HG03280 (cell line): ENCODE measurements around the gene NFKBIB.
"Not testable (repeated sequence)": the region's sequence is repeated elsewhere in the genome, so short reads cannot be mapped to it uniquely, and the experiment has no call there.

Experiments used
- ATAC-seq: cut with Tn5 transposase; IDR thresholded peaks from one replicate; pipeline ENCODE4 v1.9.1; 2021; ENCODE audit warnings: mild to moderate bottlenecking, moderate library complexity; ENCODE audit not compliant: unreplicated experiment

Gene NFKBIB

DNA sequence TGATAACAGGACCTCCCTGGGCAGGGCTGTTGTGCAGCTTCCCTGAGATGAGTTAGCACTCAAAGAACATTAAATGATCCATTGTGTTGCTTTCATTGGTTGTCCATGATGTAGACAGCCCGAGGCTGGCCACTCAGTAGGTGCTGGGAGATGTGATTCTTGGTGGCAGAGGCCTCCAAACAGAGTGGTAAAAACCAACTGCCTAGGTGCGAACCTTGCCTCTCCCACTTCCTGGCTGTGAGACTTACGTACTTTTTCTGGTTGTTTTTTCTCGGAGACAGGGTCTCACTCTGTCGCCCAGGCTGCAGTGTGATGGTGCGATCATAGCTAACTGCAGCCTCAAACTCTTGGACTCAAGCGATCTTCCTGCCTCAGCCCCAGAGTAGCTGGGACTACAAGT lies 24.6 kb downstream of the NFKBIB start:
- no peak for ATAC-seq

DNA sequence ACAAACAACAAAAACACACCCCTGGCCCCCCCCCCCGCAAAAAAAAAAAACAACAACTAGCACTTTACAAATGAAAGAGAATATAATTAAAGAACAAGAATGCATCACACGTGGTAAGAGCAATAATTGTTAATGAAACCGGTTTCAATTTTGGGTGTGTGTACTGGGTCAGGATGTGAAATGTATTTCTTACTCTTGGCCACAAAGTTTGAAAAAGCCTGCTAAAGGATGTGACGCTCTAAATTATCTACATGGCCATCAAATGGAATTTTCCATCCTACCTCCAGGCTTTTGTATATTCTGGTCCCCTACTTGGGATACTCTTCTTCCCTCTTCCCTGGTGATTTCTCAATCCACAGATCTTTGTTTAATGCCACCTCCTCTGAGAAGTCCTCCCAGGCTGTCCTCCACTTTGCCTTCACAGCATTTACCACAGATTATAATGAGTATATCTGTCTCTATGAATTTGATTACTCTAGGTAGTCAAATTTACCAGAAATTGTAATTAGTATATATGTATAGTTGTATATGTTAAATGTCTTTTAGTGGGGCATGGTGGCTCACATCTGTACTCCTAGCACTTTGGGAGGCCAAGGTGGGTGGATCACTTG lies 28.7 kb downstream of the NFKBIB start:
- no peak for ATAC-seq

DNA sequence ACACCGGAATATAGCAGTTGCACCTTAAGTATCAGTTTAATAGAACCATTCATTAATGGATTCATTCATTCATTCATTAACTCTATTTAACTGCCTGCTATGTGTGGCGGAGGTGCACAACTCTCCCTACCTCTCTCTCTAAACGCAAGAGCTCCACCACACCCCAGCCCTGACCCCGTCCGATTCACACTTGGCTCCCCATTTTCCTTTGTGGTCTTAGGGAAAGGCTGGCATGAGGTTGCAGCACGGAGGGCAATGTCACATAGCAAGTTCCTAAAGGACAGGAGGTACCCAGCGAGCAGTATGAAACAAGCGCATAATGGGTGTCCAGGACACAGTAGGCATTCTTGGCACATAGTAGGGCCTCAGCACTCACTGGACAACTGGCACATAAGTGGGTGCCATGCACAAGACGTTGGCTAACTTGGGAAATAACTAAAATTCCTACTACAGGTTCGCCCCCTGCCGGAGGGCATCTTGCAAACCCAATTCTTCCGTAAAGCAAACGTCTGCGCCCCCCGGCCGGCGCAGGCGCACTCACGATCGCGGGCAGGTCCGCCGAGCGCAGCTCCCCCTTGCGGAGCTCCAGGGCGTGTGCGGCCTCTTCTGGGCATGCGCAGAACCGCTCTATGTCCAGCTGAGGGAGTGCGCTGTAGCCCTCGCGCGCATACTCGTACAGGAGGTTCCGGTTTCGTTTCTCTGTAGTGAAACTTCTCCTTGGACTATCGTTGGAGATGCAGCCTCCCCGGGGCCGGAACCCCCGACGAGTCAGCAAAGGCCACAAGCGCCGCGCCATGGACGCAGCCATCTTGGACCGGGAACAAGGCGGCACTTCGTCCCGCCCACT lies 30.4 kb downstream of the NFKBIB start, which contains the start of gene SARS2:
SARS2 (minus strand) TSS at position 835 of the 847 bp plus-strand sequence; CDS start at position 808, 27 bp downstream.
- ATAC-seq, result peak; percentile 69

DNA sequence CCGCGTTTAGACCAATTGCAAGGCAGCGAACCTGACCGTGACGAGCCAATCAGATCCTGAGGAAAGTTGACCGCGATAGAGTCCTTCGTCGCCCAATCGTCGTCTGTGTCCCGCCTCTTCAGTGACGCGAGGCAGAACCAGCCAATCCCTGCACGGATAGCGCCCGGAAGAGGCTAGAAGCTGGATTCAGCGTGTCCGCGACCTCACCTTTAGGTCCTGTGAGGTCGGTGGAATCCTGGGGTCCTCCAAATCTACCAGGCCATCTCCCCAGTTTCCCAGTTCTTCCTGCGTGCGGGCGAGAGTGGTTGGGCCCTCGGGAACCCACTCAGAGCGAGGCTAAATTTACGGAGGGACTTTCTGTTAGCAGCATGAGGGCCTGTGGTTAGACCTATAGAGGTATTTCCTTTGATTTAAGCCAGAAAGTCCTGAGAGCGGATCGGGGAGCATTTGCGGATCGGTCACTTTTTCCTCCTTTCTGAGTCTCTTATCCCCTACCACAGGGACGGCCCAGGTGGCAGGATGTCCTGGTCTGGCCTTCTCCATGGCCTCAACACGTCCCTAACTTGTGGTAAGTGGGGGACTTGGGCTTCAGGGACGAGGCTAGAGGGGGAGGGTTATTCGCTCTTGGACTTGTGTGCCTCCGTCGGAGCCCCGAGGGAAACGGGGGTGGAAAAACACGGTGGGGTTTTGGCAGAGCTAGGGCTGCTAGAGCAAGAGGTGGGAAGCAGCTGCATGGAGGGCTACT lies 31.2 kb downstream of the NFKBIB start, which contains the start of gene MRPS12:
MRPS12 (plus strand) TSS at position 169 of the 745 bp plus-strand sequence; CDS start at position 520, 351 bp downstream.
- peak; percentile 89 for ATAC-seq

DNA sequence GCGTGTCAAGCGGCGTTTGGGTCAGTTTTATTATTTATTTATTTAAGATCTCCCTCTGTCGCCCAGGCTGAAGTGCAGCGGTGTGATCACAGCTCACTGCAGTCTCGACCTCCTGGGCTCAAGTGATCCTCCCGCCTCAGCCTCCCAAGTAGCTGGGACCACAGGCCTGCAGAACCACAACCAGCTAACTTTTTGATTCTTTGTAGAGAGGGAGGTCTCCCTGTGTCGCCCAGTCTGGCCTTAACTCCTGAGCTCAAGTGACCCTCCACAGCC lies 31.7 kb downstream of the NFKBIB start:
- ATAC-seq, result no peak

DNA sequence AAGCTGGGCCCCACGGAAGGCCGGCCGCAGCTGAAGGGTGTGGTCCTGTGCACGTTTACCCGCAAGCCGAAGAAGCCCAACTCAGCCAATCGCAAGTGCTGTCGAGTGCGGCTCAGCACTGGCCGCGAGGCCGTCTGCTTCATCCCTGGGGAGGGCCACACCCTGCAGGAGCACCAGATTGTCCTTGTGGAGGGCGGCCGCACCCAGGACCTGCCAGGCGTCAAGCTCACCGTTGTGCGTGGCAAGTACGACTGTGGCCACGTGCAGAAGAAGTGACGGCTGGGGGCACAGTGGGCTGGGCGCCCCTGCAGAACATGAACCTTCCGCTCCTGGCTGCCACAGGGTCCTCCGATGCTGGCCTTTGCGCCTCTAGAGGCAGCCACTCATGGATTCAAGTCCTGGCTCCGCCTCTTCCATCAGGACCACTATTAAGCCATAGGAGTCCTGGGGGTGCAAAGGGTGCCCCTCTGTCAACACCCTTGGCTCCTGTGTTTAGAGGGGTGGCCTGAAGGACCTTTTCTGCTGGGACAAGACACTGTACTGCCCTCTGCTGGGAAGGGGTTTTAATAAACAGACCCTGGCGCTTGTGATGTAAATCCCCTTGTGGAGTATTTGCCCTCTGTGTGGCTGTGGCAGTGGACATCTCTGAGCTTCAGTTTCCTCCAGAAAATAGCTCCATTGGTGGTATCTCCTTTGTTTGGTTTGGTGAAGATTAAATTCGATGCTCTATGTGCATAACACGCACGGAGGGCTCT lies 32.8 kb downstream of the NFKBIB start:
- ATAC-seq, result no peak

DNA sequence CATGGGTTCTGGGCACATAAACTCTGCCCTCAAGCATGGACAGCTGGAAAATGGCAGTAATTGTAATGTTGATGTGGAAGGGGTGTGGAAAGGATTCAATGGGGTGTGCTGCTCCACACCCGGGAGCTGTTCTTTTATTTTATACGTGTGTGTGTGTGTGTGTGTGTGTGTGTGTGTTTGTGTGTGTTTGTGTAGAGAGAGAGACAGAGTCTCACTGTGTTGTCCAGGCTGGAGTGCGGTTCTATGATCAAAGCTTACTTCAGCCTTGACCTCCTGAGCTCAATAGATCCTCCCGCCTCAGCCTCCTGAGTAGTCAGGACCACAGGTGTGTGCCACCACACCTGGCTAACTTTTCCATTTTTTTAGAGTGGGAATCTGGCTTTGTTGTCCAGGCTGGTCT lies 33.8 kb downstream of the NFKBIB start:
- ATAC-seq, result no peak

DNA sequence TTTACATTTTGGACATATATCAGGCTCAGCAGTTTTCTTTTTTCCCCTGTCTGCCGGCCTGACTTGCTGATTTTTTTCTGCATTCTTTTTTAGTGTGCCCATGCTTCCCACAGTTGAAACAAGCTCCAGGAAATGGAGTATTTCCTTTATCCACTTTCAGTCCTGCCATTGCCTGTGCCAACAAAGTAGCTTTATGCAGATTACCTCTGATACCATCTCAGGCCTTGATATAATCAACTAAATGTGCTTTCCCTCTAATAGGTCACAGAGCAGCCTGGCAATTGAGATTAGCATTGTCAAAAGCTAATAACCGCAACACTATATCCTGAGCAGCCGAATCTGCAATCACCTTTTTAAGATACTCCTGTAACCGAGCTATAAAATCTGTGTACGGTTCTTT lies 40.2 kb downstream of the NFKBIB start:
- no peak for ATAC-seq

DNA sequence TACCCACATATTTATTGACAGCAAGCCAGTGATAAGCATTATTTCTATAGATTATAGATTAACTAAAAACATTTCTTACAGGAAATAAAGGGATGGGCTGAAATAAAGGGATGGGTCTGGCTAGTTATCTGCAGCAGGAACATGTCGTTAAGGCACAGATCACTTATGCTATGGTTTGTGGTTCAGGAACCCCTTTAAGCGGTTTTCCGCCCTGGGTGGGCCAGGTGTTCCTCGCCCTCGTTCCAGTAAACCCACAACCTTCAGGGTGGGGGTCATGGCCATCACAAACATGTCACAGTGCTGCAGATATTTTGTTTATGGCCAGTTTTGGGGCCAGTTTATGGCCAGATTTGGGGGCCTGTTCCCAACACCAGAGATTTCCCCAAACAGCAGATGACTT lies 41.7 kb downstream of the NFKBIB start:
- ATAC-seq, result not testable (repeated sequence)

DNA sequence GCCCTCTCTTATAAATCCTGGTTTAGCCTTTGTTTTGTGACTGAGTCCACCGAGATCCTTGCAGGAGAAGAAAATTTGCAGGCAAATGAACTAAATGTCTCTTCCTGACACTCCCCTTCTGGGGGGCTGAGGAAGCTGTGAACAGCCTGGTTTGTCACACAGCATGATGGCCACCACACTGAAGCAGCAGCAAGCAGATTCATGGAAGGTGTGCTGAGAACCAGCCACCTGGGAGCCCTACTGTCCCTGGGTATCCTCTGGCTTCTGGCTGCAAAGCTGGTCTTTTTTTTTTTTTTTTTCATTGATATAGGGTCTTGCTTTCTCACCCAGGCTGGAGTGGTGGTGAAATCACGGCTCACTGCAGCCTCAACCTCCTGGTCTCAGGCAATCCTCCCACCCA lies 42.2 kb downstream of the NFKBIB start:
- no peak for ATAC-seq

DNA sequence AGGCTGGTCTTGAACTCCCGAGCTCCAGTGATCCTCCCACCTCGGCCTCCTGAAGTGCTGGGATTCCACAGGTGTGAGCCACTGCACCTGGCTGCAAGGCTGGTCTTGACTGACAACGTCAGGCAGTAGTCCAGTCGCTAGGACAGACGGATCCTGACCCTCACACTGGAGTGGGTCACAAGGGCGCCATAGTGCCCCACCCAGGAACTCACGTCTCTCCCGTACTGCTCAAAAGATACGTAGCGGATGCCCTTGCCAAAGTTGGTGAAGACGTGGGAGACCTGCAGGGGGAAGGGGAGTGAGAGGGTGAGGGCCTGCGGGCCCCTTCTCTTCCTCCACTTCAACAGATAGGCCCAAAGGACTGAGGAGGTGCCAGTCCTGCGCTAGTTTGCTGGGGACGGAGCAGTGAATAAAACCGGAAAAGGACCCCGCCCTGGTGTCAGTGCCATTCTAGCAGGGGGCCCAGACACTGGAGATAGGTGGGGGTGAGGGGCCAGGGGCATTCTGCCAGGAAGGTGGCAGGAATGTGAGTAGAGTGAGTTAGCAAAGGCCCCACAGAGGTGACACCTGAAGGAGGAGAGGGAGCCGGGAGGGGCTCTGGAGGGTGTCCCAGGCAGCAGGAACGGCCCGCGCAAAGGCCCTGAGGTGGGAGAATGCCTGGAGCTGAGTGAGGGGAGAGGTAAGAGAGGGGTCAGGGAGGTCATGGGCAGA lies 42.9 kb downstream of the NFKBIB start:
- no peak for ATAC-seq

DNA sequence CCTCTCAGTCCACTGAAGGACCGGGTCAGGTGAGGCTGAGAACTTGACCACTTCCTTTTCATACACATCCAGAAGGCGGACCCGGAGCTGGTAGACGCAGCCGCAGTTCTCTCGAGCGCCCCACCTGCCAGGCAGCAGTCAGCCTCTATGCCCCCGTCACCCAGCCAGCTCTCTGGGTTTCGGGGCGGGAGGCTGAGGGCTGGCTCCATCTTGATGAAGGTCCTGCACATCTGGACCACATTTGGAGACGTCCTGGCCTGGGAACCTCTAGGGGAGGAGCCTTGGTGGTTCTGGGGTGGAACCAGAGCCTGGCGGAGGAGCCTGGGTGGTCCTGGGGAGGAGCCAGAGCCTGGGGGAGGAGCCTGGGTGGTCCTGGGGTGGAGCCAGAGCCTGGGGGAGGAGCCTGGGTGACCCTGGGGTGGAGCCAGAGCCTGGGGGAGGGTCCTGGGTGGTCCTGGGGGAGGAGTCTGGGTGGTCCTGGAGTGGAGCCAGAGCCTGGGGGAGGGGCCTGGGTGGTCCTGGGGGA lies 45.3 kb downstream of the NFKBIB start:
- ATAC-seq, result no peak

DNA sequence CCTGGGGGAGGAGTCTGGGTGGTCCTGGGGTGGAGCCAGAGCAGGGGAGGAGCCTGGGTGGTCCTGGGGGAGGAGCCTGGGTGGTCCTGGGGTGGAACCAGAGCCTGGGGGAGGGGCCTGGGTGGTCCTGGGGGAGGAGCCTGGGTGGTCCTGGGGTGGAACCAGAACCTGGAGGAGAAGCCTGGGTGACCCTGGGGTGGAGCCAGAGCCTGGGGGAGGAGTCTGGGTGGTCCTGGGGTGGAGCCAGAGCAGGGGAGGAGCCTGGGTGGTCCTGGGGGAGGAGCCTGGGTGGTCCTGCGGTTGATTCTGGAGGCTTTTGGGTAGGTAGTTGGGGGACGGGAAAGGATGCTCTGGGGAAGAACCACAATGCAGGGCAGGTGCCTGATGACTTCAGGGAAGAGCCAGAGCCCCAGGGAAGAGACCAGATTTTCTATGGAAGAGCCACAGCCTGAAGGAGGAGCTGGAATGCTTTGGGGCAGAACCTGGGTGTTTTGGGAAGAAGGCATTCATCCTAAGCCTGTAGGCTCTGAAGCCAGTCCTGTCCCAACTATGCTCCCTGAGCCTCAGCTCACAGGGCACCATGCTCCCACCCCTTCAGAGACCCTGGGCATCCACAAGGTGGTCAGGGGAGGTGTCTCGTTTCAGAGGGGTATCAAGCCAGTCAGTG lies 45.9 kb downstream of the NFKBIB start:
- no peak for ATAC-seq

DNA sequence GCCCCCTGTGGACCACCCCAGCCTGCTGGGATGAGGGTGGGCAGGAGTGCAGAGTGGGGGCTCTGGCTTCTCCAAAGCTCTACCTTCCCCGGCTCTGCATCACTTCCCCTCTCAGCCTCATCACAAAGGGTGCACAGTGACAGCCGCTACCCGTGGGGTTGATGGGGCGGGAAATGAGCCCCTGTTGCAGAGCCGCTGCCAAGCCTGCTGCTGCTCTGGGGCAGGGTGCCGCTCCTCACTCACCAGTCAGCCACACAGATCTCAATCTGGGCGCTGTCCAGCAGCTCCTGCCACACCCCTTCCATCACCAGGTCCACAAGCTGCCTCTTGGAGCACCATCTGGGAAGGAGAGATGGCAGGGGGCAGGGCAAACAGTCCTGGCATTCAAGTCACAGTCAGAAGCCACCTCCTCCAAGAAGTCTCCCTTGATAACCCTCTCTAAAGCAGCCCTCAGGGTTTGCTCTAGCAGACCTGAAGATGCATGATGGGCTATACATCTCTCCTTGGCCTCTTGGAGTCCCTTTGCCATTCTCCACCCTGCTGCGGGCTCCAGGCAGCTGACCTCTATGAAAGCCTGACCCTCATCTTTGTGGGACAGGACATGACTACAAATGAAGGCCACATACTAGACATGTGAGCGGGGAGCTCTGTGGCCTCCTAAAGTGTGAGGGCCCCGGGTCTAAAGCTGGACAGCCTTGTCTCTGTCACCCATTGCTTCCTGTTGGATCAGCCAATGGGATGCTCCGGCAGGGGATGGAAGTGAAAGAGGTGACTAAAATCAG lies 46.7 kb downstream of the NFKBIB start:
- ATAC-seq, result no peak

DNA sequence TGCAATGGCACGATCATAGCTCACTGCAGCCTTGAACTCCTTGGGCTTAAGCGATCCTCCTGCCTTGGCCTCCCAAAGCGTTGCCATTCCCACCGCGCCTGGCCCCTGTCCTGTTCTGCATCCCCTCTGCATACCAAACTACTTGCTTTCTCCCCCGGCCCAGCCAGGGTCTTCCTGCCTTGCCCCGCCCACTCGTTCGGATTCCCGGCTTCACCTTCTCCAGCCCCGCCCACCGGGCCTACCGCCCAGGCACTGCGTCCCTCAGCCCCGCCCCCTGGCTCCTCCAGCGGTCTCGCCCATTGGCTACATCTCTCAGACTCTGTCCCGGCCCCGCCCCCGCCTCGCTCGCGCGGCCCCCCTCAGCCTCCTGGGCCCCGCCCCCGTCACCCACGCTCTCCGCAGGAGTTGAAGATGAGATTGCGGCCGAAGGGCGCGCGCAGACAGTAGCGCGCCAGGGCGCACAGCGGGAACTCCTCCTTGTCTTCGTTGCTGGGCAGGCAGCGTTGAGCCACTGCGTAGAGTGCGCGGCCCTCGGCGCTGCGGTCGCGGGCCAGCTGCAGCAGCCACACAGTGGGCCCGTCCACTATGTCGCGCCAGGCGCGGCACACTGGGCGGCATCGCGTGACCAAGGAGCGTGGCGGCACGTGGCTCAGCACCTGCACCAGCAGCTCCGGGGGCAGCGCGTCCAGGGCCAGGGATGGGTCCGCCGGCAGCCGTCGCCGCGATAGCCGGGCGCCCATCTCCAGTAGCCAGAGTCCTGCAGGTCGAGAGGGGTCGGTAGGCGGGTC lies 50.0 kb downstream of the NFKBIB start:
- no peak for ATAC-seq

DNA sequence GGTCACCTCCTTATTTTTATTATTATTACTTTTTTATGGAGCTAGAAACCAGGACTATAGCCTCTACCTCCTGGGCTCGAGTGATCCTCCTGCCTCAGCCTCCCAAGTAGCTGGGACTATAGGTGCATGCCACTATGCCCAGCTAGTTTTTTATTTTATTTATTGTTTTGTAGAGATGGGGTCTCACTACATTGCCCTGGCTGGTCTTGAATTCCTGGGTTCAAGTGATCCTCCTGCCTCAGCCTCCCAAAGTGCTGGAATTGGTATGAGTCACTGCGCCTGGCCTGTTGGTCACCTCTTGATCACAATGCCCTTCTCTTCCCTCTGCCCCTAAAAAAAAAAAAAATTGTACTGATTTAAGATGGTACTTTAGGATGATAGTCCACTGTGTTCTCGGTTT lies 51.4 kb downstream of the NFKBIB start:
- no peak for ATAC-seq

DNA sequence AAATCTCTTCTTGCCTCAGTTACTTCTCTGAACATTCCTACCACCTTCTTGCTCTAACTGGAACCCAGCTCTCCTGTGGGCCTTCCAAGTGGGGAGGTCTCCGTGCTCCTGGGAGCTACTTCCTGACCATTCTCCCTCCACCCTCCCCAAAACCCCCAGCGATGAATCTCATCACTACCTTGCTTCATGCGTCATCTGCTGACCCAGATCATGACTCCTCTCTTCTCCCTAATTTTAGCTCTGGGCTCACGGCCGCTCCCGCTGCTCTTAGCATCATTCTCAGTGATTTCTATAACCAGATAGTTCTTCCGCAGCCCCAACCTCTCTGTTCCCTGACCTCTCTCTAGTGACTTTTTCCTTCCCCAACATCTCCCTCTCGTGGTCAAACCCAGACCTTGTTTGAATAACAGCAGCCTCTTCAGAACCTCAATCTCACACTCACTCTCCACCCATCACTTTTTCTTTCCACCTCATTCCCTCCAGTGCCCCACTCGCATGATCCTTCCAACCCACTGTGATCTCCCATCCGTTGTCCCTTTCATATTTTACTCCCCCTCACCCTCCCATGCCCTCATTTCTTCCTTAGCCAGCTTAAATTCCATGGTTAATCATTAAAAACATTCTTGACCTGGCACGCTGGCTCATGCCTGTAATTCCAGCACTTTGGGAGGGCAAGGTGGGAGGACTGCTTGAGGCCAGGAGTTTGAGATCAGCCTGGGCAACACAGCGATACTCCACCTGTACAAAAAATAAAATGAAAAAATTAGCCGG lies 52.8 kb downstream of the NFKBIB start:
- no peak for ATAC-seq
